ENCODE results near the gene SSTR4.
"Not testable (repeated sequence)": the region's sequence is repeated elsewhere in the genome, so short reads cannot be mapped to it uniquely, and the experiment has no call there.

Gene SSTR4

GRCh38 chr20:23018432-23018831 is 16.7 kb upstream of the SSTR4 start:
- DNase-seq (ENCODE audit: low read depth in 3 of 3): no peak

GRCh38 chr20:23018941-23019340 is 16.2 kb upstream of the SSTR4 start:
- DNase-seq (ENCODE audit: low read depth in 3 of 3): no peak

DNA sequence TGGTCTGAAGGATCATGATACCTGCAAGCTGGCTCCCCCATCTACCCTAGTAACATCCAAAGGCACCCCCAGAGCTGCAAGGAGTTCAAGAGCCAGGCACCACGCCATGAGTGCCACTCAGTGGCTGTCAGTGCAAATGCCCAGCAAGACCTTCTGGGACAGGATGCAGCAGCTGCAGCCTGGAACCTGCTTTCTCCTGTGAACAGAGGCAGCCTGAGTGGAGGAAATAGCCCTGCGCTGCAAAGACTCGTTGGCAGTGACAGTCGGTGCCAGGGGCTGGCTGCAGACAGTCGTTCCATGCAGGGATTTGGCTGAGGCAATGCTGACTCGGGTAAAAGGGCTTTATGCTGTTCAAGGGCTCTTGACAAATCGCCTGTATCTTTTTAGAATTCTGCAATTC is 15.7 kb upstream of the SSTR4 start:
- no peak for DNase-seq (ENCODE audit: low read depth in 3 of 3)

DNA sequence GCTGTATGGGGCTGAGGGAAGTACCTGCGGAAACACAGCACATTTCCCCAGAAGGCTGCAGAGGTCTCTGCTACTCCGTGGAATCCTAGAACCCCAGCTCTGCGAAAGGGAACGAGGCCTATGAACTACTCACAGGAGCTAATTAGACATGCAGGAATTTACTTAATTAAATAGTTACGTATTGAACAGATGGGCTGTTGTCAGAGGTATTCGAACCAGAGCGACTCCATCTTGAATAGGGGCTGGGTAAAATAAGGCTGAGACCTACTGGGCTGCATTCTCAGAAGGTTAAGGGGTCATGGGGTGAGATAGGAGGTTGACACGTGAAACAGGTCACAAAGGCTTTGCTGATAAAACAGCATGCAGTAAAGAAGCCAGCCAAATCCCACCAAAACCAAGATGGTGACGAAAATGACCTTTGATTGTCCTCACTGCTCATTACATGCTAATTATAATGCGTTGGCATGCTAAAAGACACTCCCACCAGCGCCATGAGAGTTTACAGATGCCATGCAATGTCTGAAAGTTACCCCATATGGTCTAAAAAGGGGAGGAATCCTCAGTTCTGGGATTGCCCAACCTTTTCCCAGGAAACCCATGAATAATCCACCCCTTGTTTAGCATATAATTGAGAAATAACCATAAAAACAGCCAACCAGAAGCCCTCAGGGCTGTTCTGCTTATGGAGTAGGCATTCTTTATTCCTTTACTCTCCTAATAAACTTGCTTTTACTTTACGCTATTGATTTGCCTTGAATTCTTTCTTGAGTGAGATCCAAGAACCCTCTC is 14.7 kb upstream of the SSTR4 start:
- no peak for DNase-seq (ENCODE audit: low read depth in 3 of 3)

DNA sequence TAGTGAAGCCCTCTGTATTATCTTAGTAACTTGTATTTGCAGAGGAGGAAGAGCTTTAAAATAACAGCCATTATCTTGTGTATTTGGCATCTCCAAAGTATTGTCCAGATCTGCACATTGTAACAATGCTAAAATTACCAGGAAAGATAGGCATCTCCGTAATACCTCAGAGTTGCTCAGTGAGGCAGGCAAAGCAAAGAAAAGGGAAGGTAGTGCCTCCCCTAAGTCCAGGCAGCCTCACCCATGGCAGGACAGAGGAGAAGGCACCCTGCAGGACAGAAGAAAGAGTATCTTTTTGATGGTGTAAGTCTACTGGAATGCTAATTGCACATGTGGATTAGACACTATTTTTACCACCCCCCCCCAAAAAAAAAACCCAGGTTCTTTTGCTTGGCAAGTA is 13.6 kb upstream of the SSTR4 start:
- no peak for DNase-seq (ENCODE audit: low read depth in 3 of 3)

- DNase-seq (ENCODE audit: low read depth in 3 of 3): no peak
These were observed 13.2 kb upstream of the SSTR4 start for GRCh38 chr20:23021951-23022350.

DNA sequence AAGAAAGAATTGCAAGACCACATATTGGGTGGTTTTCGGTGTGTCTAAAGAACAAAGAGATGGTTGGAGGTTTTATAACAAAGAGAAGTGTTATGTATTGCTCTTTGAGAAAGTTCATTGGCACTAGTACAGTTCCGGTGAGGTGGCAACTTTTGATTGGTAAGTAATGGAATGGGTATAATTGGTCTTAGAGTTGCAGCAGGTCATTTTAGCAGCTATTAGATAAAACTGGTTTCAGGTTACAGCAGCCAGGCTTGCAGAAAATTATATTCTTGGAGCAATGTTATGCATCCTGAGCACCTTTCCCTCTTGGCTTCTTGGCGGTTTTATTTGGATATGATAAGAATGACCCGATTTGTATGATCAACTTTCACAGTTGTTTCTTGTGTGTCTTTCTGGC is 12.3 kb upstream of the SSTR4 start:
- DNase-seq (ENCODE audit: low read depth in 3 of 3): no peak

DNA sequence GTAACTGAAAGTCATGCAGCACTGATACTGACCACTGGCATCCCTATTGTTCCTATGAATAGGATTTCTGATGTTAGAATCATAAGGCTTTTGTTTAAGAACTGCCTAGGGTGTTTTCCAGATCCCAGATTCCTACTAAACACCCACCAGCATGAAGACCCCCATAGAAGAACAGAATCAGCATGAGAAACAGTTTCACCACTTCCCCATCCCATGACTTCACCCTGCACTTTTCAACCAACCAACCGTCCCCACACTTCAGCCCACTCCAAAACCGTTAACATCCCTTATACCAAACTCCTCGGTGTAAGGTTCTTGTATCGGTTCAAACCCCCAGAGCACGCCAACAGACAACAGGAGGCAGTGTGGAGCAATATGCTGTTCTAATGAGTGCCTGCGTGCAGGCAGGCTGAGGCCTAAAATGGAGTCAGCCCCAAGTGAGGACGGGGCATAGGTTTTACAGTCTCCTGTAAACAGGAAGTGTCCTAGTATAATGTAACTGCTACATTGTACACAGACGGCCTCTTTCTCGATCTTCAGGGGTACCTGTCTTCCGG is 11.4 kb upstream of the SSTR4 start:
- no peak for DNase-seq (ENCODE audit: low read depth in 3 of 3)

- DNase-seq (ENCODE audit: low read depth in 3 of 3): no peak
These were observed 10.4 kb upstream of the SSTR4 start for GRCh38 chr20:23024701-23025100.

- not testable (repeated sequence) for DNase-seq (ENCODE audit: low read depth in 3 of 3)
These were observed 9.6 kb upstream of the SSTR4 start for GRCh38 chr20:23025503-23025902.

GRCh38 chr20:23027721-23028120 is 7.4 kb upstream of the SSTR4 start:
- no peak for DNase-seq (ENCODE audit: low read depth in 3 of 3)

DNA sequence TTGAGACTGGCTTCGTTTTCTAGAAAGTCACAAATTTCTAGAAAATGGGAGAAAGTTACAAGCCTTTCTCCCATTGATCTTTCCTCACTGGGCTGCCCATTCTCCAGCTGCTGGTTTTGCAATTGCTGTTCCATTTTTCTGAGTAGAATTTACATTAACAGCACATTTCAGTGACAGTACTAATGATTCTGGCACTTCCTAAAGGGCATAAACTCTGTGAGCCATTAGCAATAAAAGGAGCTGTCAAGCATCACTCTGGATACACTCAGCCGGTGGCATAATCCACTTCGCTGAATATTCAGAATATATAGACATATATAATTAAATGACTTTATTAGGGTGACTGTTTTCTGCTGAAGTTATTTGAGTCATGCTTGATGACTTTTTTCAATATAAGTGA is 6.7 kb upstream of the SSTR4 start:
- DNase-seq (ENCODE audit: low read depth in 3 of 3): no peak

GRCh38 chr20:23029324-23029723 is 5.8 kb upstream of the SSTR4 start:
- no peak for DNase-seq (ENCODE audit: low read depth in 3 of 3)

- no peak for DNase-seq (ENCODE audit: low read depth in 3 of 3)
These were observed 3.8 kb upstream of the SSTR4 start for GRCh38 chr20:23031346-23031745.

- DNase-seq (ENCODE audit: low read depth in 3 of 3): no peak
These were observed 2.9 kb upstream of the SSTR4 start for GRCh38 chr20:23032056-23032749.

DNA sequence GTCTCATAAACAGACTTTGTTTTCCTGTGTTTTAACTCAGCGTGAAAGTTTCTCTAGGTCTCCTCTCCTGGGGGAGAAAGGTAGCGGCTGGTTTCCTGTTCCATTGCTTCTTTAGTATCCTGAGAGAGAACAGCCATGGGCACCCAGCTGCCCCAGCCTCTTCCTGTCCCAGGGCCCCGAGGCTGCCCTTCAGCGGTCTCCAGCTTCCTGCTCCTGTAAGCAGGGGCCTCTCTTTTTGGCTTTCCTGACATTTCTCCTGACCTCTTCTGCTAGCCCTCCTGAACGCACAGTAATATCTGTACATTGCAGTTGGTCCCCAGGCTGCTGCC is 2.4 kb upstream of the SSTR4 start:
- DNase-seq (ENCODE audit: low read depth in 3 of 3): no peak

- no peak for DNase-seq (ENCODE audit: low read depth in 3 of 3)
These were observed 1.2 kb upstream of the SSTR4 start for GRCh38 chr20:23033918-23034317.

DNA sequence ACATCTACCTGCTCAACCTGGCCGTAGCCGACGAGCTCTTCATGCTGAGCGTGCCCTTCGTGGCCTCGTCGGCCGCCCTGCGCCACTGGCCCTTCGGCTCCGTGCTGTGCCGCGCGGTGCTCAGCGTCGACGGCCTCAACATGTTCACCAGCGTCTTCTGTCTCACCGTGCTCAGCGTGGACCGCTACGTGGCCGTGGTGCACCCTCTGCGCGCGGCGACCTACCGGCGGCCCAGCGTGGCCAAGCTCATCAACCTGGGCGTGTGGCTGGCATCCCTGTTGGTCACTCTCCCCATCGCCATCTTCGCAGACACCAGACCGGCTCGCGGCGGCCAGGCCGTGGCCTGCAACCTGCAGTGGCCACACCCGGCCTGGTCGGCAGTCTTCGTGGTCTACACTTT is 619 bp downstream of the SSTR4 start:
- no peak for DNase-seq (ENCODE audit: low read depth in 3 of 3)

DNA sequence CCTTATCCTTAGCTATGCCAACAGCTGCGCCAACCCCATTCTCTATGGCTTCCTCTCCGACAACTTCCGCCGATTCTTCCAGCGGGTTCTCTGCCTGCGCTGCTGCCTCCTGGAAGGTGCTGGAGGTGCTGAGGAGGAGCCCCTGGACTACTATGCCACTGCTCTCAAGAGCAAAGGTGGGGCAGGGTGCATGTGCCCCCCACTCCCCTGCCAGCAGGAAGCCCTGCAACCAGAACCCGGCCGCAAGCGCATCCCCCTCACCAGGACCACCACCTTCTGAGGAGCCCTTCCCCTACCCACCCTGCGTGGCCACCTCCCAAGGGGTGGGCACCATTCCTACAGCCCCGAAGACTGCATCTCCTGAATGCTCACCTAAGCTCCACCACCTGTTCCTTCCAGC is 1.3 kb downstream of the SSTR4 start:
- no peak for DNase-seq (ENCODE audit: low read depth in 3 of 3)

- DNase-seq (ENCODE audit: low read depth in 3 of 3): no peak
These were observed 1.9 kb downstream of the SSTR4 start for GRCh38 chr20:23037017-23037481.

- no peak for DNase-seq (ENCODE audit: low read depth in 3 of 3)
These were observed 4.2 kb downstream of the SSTR4 start for GRCh38 chr20:23039136-23039875.

GRCh38 chr20:23039885-23040508 is 4.9 kb downstream of the SSTR4 start:
- DNase-seq (ENCODE audit: low read depth in 3 of 3): no peak
